ACC112 (cell line): ENCODE data around the gene PRR20C.
"Not testable (repeated sequence)": the region's sequence is repeated elsewhere in the genome, so short reads cannot be mapped to it uniquely, and the experiment has no call there.

Source experiments
- H2AFZ ChIP-seq: fragments of 200-600 bp; sonication (generic); one replicate; pipeline ENCODE4 v1.6.0; 2017; ENCODE audit warnings: antibody characterized with exemption, low read length; ENCODE audit not compliant: unreplicated experiment
- H3K27ac ChIP-seq: fragments of 200-600 bp; sonication (generic); 2 replicates; pipeline ENCODE4 v1.5.1; 2014; ENCODE audit warnings: low read depth, mild to moderate bottlenecking, antibody characterized with exemption, low read length, moderate library complexity
- H3K27me3 ChIP-seq: fragments of 200-600 bp; sonication (generic); 2 replicates; pipeline ENCODE4 v1.6.1; 2014; ENCODE audit warnings: mild to moderate bottlenecking, antibody characterized with exemption, low read length, moderate library complexity, mixed read lengths; ENCODE audit not compliant: insufficient read depth
- H3K36me3 ChIP-seq: fragments of 200-600 bp; sonication (generic); 2 replicates; pipeline ENCODE4 v1.6.1; 2016; ENCODE audit warnings: mild to moderate bottlenecking, antibody characterized with exemption, low read length, moderate library complexity, mixed read lengths; ENCODE audit not compliant: insufficient read depth
- H3K4me1 ChIP-seq: fragments of 200-600 bp; sonication (generic); one replicate; pipeline ENCODE4 v1.6.1; 2016; ENCODE audit warnings: low read length, mixed read lengths; ENCODE audit not compliant: insufficient read depth, unreplicated experiment, control insufficient read depth
- H3K4me3 ChIP-seq: fragments of 200-600 bp; sonication (generic); 2 replicates; pipeline ENCODE4 v1.5.1; 2014; ENCODE audit warnings: mild to moderate bottlenecking, low read depth, low read length
- H3K79me2 ChIP-seq: fragments of 200-600 bp; sonication (generic); one replicate; pipeline ENCODE4 v1.6.0; 2016; ENCODE audit warnings: low read length; ENCODE audit not compliant: control insufficient read depth, unreplicated experiment, insufficient read depth

PRR20C gene

DNA sequence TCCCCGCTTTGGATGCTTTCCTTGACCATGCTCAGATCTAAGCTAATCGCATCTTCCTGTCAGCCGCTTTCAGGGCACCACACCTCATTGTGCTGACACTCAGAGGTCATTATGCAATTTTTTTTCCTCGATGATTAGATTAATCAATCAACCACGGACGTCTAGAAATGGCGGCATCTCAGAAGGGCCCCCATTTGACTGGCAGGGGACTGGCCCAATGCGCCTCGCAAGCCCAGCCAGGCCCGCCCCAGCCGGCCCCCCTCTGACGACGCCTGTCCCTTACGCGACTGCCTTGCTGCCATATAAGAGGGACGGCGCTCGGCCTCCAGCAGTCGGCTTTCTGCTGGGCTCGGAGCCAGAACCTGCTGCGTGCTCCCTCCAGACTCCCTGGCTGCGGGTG lies at the start of gene PRR20C:
TSS of gene PRR20C (plus strand) at position 301 of the 400 bp plus-strand sequence. CDS start 387 bp downstream, outside the sequence.
- not testable (repeated sequence) for H3K4me3 ChIP-seq, H2AFZ ChIP-seq, H3K27me3 ChIP-seq, H3K79me2 ChIP-seq, H3K27ac ChIP-seq, H3K36me3 ChIP-seq, H3K4me1 ChIP-seq

DNA sequence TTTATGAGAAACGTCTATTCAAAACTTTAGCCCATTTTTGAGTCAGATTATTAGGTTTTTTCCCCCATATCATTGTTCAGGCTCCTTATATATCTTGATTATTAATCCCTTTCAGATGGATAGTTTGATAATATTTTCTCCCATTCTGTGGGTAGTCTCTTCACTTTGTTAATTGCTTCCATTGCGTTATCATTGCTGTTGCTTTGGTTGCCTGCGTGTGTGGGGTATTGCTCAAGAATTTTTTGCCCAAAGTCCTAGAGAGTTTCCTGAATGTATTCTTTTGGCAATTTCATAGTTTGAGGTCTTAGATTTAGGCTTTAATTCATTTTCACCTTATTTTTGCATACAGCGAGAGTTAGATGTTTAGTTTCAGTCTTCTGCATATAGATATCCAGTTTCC lies 38.9 kb upstream of the PRR20C start:
- no peak overlapping the region for H2AFZ ChIP-seq
- H3K36me3 ChIP-seq: no peaks in the 10 kb centered on the region
- H3K27ac ChIP-seq: no peak overlapping the region
- H3K4me3 ChIP-seq: no peak overlapping the region
- no peaks in the 10 kb centered on the region for H3K27me3 ChIP-seq
- no peaks in the 10 kb centered on the region for H3K4me1 ChIP-seq
- H3K79me2 ChIP-seq: no peaks in the 10 kb centered on the region

DNA sequence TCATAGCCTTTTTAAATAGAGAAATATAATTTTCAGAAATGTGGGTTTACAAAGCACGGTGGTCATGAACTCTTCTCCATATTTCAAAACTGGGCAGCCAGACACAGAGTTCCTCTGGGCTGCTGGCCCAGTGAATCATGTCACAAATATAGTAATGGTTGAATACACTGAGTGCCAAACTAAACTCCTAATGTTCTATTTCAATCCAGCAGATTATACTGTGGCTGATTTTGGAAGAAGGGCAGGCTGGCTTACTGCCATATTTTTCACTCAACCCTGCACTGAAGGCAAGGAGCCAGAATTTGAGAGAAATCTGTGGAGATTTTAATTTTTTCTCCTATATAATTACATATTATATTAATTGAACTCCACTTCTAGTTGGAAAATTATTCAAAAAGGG lies 30.2 kb upstream of the PRR20C start:
- Histone ChIP-seq H3K27me3 (no peaks in the 10 kb centered on the region), H3K36me3 (no peaks in the 10 kb centered on the region), H3K4me3 (no peak overlapping the region), H2AFZ (no peak overlapping the region), H3K4me1 (no peaks in the 10 kb centered on the region), H3K27ac (no peak overlapping the region), H3K79me2 (no peaks in the 10 kb centered on the region)

DNA sequence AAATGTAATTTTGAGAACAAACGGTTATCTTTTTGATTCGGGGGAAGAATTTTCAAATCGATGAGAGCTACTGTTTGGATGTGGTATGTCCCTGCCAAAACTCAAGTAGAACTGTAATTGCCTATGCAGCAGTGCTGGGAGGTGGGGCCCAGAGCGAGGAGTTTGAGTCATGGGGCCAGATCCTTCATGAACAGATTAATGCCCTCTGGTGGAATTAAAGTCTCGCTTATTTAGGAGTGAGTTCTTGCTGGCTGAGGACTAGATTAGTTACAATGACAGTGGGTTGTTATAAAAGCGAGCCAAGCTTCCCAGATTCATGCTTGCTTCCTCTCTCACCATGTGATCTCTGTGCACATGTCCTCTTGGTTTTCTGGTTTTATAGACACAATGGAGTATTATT lies 25.0 kb upstream of the PRR20C start:
- no peak overlapping the region for H3K4me3 ChIP-seq
- H3K27me3 ChIP-seq: no peaks in the 10 kb centered on the region
- no peaks in the 10 kb centered on the region for H3K36me3 ChIP-seq
- no peak overlapping the region for H3K27ac ChIP-seq
- H3K79me2 ChIP-seq: no peaks in the 10 kb centered on the region
- H3K4me1 ChIP-seq: no peaks in the 10 kb centered on the region
- H2AFZ ChIP-seq: no peak overlapping the region

DNA sequence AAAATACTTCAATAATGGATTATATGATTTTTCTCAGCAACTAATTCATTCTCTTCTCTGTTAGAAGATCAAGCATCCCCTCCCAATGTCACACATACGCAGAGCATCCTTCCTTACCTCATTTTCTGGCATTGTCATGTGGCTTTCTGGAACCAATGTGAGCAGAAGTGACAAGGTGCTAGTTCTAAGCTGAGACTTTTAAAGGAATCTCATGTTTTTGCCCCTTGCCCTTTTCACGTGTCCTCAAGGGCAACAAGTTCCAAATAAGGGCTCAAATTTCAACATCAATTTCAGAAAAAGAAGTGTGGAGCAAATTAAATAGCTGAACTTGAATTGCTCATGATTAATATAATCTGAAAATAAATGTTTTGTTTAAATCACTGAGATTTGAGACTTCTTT lies 17.8 kb upstream of the PRR20C start:
- Histone ChIP-seq H3K4me3 (no peak overlapping the region), H3K27me3 (no peaks in the 10 kb centered on the region), H2AFZ (no peak overlapping the region), H3K27ac (no peak overlapping the region), H3K36me3 (no peaks in the 10 kb centered on the region), H3K79me2 (no peaks in the 10 kb centered on the region), H3K4me1 (no peaks in the 10 kb centered on the region)

DNA sequence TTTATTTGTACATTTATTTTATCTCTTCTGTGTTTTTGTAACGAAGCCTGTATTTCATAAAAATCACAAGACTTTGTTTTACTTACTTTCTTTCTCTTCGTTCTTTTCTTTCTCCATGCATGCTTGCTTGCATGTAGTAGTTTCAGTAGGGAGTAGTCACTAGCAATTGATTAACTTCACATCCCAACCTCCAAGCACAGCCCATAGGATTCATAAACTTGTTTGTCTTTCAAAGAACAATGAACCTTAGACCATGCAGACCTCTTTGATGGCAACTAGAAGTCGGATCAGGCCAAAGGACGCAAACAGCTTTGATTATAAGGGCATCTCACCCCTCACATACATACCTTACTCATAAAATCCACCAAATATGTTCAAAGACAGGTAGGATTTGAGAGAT lies 16.3 kb upstream of the PRR20C start:
- H3K27me3 ChIP-seq: no peaks in the 10 kb centered on the region

DNA sequence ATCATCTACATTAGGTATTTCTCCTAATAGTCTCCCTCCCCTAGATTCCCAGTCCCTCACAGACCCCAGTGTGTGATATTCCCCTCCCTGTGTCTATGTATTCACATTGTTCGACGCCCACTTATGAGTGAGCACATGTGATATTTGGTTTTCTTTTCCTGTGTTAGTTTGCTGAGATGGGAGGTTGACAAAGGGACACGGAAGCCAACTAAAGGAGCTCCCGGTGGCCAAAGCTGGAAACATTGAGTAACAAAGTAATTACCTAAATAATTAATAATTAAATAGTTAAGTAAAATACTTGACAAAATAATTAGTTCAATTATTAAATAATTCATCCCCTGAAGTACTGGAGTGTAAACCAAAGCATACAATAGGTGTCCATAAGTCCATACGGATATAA lies 14.9 kb upstream of the PRR20C start:
- no peak overlapping the region for H3K4me3 ChIP-seq
- no peaks in the 10 kb centered on the region for H3K36me3 ChIP-seq
- no peaks in the 10 kb centered on the region for H3K79me2 ChIP-seq
- no peaks in the 10 kb centered on the region for H3K27me3 ChIP-seq
- H3K27ac ChIP-seq: no peak overlapping the region
- no peaks in the 10 kb centered on the region for H3K4me1 ChIP-seq
- H2AFZ ChIP-seq: no peak overlapping the region

More for the DNA sequence above, 16.3 kb upstream of the PRR20C start:
- H2AFZ ChIP-seq: no peak overlapping the region
- no peaks in the 10 kb centered on the region for H3K36me3 ChIP-seq
- H3K27ac ChIP-seq: no peak overlapping the region
- H3K4me1 ChIP-seq: no peaks in the 10 kb centered on the region
- H3K79me2 ChIP-seq: no peaks in the 10 kb centered on the region
- H3K4me3 ChIP-seq: no peak overlapping the region

DNA sequence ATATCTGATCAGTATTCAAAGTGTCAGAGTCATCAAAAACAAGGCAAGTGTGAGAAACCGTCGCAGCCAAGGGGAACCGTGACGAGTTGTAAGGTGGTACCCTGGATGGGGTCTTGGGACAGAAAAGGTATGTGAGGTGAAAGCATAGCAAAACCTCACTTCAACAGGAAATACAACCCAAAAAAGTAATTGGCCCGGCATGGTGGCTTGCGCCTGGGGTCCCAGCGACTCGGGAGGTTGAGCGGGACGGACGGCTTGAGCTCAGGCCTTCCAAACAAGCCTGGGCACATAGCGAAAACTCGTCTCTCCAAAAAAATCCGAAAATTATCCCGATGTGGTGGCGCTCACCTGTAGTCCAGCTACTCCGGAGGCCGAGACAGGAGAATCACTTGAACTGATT lies 14.1 kb upstream of the PRR20C start:
- not testable (repeated sequence) for H2AFZ ChIP-seq, H3K36me3 ChIP-seq, H3K4me3 ChIP-seq, H3K27me3 ChIP-seq, H3K79me2 ChIP-seq, H3K4me1 ChIP-seq, H3K27ac ChIP-seq

DNA sequence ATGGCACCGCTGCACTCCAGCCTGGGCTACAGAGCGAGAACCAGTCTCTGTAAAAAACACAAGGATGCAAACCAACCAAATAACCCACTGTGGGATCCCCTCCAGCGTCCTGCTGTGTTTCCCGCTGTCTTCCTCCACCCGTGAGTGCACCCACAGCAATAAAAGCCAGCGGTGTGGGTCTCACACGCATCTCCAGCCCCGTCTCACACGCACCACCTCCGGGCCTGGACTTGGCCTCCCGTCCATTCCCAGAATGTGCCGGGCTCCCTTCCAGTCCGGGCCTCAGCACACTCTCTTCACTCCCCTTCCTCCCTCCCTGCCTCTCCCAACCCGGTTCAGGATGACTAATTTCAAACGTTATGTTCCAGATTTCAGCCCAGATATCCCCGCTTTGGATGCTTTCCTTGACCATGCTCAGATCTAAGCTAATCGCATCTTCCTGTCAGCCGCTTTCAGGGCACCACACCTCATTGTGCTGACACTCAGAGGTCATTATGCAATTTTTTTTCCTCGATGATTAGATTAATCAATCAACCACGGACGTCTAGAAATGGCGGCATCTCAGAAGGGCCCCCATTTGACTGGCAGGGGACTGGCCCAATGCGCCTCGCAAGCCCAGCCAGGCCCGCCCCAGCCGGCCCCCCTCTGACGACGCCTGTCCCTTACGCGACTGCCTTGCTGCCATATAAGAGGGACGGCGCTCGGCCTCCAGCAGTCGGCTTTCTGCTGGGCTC lies 13.5 kb upstream of the PRR20C start, which contains the start of gene PRR20A:
TSS of gene PRR20A (plus strand) at position 684 of the 734 bp plus-strand sequence. CDS start 387 bp downstream, outside the sequence.
- not testable (repeated sequence) for H3K79me2 ChIP-seq, H3K27me3 ChIP-seq, H3K4me3 ChIP-seq, H2AFZ ChIP-seq, H3K36me3 ChIP-seq, H3K4me1 ChIP-seq, H3K27ac ChIP-seq

DNA sequence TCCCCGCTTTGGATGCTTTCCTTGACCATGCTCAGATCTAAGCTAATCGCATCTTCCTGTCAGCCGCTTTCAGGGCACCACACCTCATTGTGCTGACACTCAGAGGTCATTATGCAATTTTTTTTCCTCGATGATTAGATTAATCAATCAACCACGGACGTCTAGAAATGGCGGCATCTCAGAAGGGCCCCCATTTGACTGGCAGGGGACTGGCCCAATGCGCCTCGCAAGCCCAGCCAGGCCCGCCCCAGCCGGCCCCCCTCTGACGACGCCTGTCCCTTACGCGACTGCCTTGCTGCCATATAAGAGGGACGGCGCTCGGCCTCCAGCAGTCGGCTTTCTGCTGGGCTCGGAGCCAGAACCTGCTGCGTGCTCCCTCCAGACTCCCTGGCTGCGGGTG lies 6.7 kb upstream of the PRR20C start, which contains the start of gene PRR20B:
TSS of gene PRR20B (plus strand) at position 301 of the 400 bp plus-strand sequence. CDS start 387 bp downstream, outside the sequence.
- not testable (repeated sequence) for H3K36me3 ChIP-seq, H3K4me3 ChIP-seq, H3K27ac ChIP-seq, H3K79me2 ChIP-seq, H3K27me3 ChIP-seq, H2AFZ ChIP-seq, H3K4me1 ChIP-seq

DNA sequence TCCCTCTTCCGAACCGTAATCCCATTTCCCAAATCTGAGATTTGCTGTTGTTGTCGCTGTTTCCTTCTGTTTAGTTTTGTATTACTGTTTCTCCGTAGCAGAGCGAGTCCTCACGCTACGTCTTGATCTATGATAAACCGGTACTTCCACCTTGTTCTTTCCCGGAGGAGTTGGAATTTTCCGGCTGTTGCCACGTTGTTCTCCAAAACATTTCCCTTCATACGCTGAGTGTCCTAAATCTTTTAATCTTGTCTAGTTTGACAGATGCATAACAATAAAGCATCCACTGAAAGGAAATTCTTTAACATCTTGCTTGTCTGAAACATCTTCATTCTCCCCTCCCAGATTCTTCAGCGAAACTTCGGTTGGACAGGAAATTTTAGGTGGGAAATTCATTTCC lies 5.8 kb upstream of the PRR20C start:
- not testable (repeated sequence) for H3K27ac ChIP-seq, H2AFZ ChIP-seq, H3K4me3 ChIP-seq, H3K79me2 ChIP-seq, H3K36me3 ChIP-seq, H3K4me1 ChIP-seq, H3K27me3 ChIP-seq
